Subcutaneous adipose tissue (tissue), 4 donors: ENCODE results near the gene DYNLRB1. TPM values are rescaled to one million over a fixed set of nuclear protein-coding genes. Genes with fewer than 3 reads are reported as not detected.

Source experiments
- CTCF ChIP-seq: fragments of 450-650 bp; IDR thresholded peaks from one replicate; pipeline ENCODE4 v1.5.1; 2016; ENCODE audit warnings: low read depth, mild to moderate bottlenecking, control low read depth, antibody characterized with exemption, moderate library complexity
- small RNA-seq: library from RNA; depleted of rRNA; stranded (forward); fragments of <200 nt; gene quantifications from one replicate; pipeline ENCODE3, GENCODE V24; 2016
- total RNA-seq, 4 donors: library from RNA; depleted of rRNA; stranded (reverse); fragments of >200 nt; gene quantifications; one replicate each; pipeline ENCODE4 v1.1.0, GENCODE V29; 2016

DYNLRB1 gene
- total RNA-seq, 4 donors from 2014 or later: 111 to 206 (median 122) TPM

- TF ChIP-seq CTCF: no peak
Measured at GRCh38 chr20:34585019-34585418, 68.8 kb downstream of the DYNLRB1 start.

GRCh38 chr20:34586488-34587163 is 70.4 kb downstream of the DYNLRB1 start:
- no peak for TF ChIP-seq CTCF

Small RNA genes within 50 kb of the gene (small RNA-seq; reads per million reads assigned to genes)
- 0.49 reads per million for gene RF00019

Other genes starting within 250 kb of the DYNLRB1 start
- gene AHCY, start 213.1 kb upstream of the DYNLRB1 start, total RNA-seq: 10 to 100 TPM; 43.0 to 66.8 (median 50.5) TPM
- gene ITCH, start 153.1 kb upstream of the DYNLRB1 start, total RNA-seq: 100 to 1,000 TPM in 1 of 4 donors, 10 to 100 TPM in 3; 59.0 to 178 (median 74.2) TPM
- gene MAP1LC3A, start 42.3 kb downstream of the DYNLRB1 start, total RNA-seq: 10 to 100 TPM; 22.0 to 71.6 (median 63.5) TPM
- 10 to 100 TPM in 1 of 4 donors, 1 to 10 TPM in 3; 5.7 to 13.9 (median 7.7) TPM for gene PIGU, start 160.7 kb downstream of the DYNLRB1 start, total RNA-seq
- gene TP53INP2, start 187.9 kb downstream of the DYNLRB1 start, total RNA-seq: 10 to 100 TPM in 1 of 4 donors, 1 to 10 TPM in 3; 4.4 to 17.1 (median 6.2) TPM